K562 (cell line): ENCODE data around the gene TNNT1. TPM values are rescaled to one million over a fixed set of nuclear protein-coding genes. Genes with fewer than 3 reads are reported as not detected.

Experiments
- CBX5 ChIP-seq: IDR thresholded peaks from 2 replicates; pipeline ENCODE4 v1.6.1; 2014; ENCODE audit warnings: low read depth, borderline replicate concordance
- KAT8 ChIP-seq: fragments of 450-650 bp; IDR thresholded peaks from 2 replicates; pipeline ENCODE4 v1.6.1; 2016; ENCODE audit warnings: low read depth, mild to moderate bottlenecking
- POLR2G ChIP-seq: fragments of 200-400 bp; formaldehyde crosslinking; IDR thresholded peaks from 2 replicates; pipeline ENCODE4 v1.6.1; 2017; ENCODE audit warnings: low read depth, mild to moderate bottlenecking, antibody characterized with exemption, low read length, moderate library complexity
- POLR3A ChIP-seq: IDR thresholded peaks from 2 replicates; pipeline ENCODE4 v1.6.1; 2011; ENCODE audit warnings: borderline replicate concordance, mild to moderate bottlenecking, moderate library complexity; ENCODE audit not compliant: insufficient read length, insufficient read depth; ENCODE audit errors: extremely low read depth
- PTTG1 ChIP-seq: fragments of 450-650 bp; IDR thresholded peaks from 2 replicates; pipeline ENCODE4 v1.6.1; 2016; ENCODE audit warnings: low read depth, mild to moderate bottlenecking, missing genetic modification characterization, missing compliant biosample characterization
- REST ChIP-seq, 2 experiments: fragments of 450-650 bp; formaldehyde crosslinking in 1 of 2; IDR thresholded peaks; 2 replicates each; pipeline versions ENCODE4 v1.4.0 to v1.6.1; 2014 to 2020; ENCODE audit warnings: mild to moderate bottlenecking in 2 of 2, borderline replicate concordance in 1 of 2, low read depth in 1 of 2
- SETDB1 ChIP-seq: IDR thresholded peaks from one replicate; pipeline ENCODE4 v1.6.1; 2012; ENCODE audit warnings: low read length, control low read depth, inconsistent platforms
- SMAD4 ChIP-seq: fragments of 250-450 bp; sonication (Bioruptor Pico); conservative IDR thresholded peaks from 2 replicates; pipeline ENCODE4 v1.8.0; 2021; ENCODE audit warnings: inconsistent platforms, mild to moderate bottlenecking, moderate library complexity
- SMARCB1 ChIP-seq: IDR thresholded peaks from 2 replicates; pipeline ENCODE4 v1.6.1; 2011; ENCODE audit warnings: improper control_type of control experiment, low read depth; ENCODE audit not compliant: insufficient read length
- SREBF1 ChIP-seq: fragments of 150-350 bp; IDR thresholded peaks from 2 replicates; pipeline ENCODE4 v1.6.1; 2014; ENCODE audit warnings: antibody characterized with exemption, low read depth, low read length, borderline replicate concordance
- STAT5A ChIP-seq: IDR thresholded peaks from 2 replicates; pipeline ENCODE4 v1.6.1; 2012; ENCODE audit warnings: low read length, inconsistent platforms, borderline replicate concordance
- TBL1XR1 ChIP-seq, 2 experiments: IDR thresholded peaks; 2 replicates each; pipeline ENCODE4 v1.6.1; 2012; ENCODE audit warnings: improper control_type of control experiment in 2 of 2, low read length in 2 of 2, mild to moderate bottlenecking in 1 of 2
- ZNF184 ChIP-seq: sonication (generic); formaldehyde crosslinking; IDR thresholded peaks from 2 replicates; pipeline ENCODE4 v1.5.0; 2020; ENCODE audit warnings: missing genetic modification reagents
- ZNF3 ChIP-seq: fragments of 250-450 bp; sonication (Bioruptor Pico); IDR thresholded peaks from 2 replicates; pipeline ENCODE4 v1.5.0; 2021; ENCODE audit warnings: mild to moderate bottlenecking, moderate library complexity
- ZNF354B ChIP-seq: fragments of 250-450 bp; sonication (Bioruptor Pico); IDR thresholded peaks from 2 replicates; pipeline ENCODE4 v1.4.0; 2020
- ZNF655 ChIP-seq: fragments of 250-450 bp; sonication (Bioruptor Pico); IDR thresholded peaks from 2 replicates; pipeline ENCODE4 v1.5.0; 2021
- ZNF740 ChIP-seq, 3 experiments: fragments of 200-800 bp in 1 of 3; sonication (Bioruptor generic) in 1 of 3; sonication (generic) in 1 of 3; formaldehyde crosslinking in 1 of 3; IDR thresholded peaks; 2 replicates each; pipeline versions ENCODE4 v1.6.1 to v1.8.0; 2016 to 2022; ENCODE audit warnings: mild to moderate bottlenecking in 2 of 3, missing compliant biosample characterization in 2 of 3, missing genetic modification characterization in 2 of 3, missing genetic modification reagents in 1 of 3
- polyA plus RNA-seq, 8 experiments: library from polyadenylated mRNA; depleted of rRNA in 4 of 8; stranded (reverse) in 5 of 8; unstranded in 3 of 8; fragments of >200 nt; fragmentation: Nextera tagmentation in 2 of 8; fragmentation: Illumina TruSeq in 1 of 8; extraction: Ambion mirVana in 2 of 8; extraction: Trizol in 1 of 8; gene quantifications; 2 replicates each; pipeline versions ENCODE4 v1.2.1 to v1.2.3, GENCODE V29; 2011 to 2014; ENCODE audit warnings: inconsistent platforms in 1 of 8, missing spikeins in 1 of 8
- total RNA-seq, 7 experiments: library from RNA; depleted of rRNA in 6 of 7; stranded (reverse); fragments of >200 nt in 6 of 7; fragmentation: Illumina TruSeq in 2 of 7; extraction: Trizol in 2 of 7; gene quantifications; 2 replicates each; pipeline versions ENCODE4 v1.2.1 to v1.2.3, GENCODE V29; 2011 to 2021; ENCODE audit warnings: low replicate concordance in 1 of 7

The TNNT1 gene
- total and polyA plus RNA-seq, 9 of the 15 experiments (the other 6 are each of a cell fraction or from before 2014, with no cell fraction given) = 31.8 to 390 (median 227) TPM

GRCh38 chr19:55178781-55179599, 30.0 kb upstream of the TNNT1 start (continued):
- TF ChIP-seq POLR3A (no peak), ZNF655 (no peak), REST (IDR thresholded peaks at IDR 0.05; ENCODE audit: borderline replicate concordance) (no peak; the same call in 1 of the 2 replicates), REST (CRISPR knock-in tag; IDR thresholded peaks at IDR 0.05; ENCODE audit: low read depth) (0 out of 2 replicates have a peak, but pooled peaks have one; percentile 35), PTTG1 (no peak), STAT5A (no peak), SETDB1 (no peak), SMARCB1 (no peak), SMAD4 (CRISPR knock-in tag) (no peak), POLR2G (peak; percentile 65), ZNF354B (no peak), KAT8 (no peak), ZNF184 (CRISPR knock-in tag) (no peak), ZNF740 (CRISPR knock-in tag; IDR thresholded peaks at IDR 0.05) (peak; percentile 41; the same call in 1 of the 2 replicates), ZNF740 (tag; IDR thresholded peaks at IDR 0.05) (no peak), ZNF3 (CRISPR knock-in tag) (no peak), SREBF1 (no peak), CBX5 (no peak), TBL1XR1 (IDR thresholded peaks at IDR 0.05; ENCODE audit: low read length in 2 of 2) (no peak)
